Measurements from ENCODE around the gene PDE1A.

The PDE1A gene

GRCh38 chr2:182142062-182142461 lies 284.8 kb downstream of the PDE1A start:
- no peak for DNase-seq (ENCODE audit: low read depth in 1 of 2, low spot score in 1 of 2)

DNA sequence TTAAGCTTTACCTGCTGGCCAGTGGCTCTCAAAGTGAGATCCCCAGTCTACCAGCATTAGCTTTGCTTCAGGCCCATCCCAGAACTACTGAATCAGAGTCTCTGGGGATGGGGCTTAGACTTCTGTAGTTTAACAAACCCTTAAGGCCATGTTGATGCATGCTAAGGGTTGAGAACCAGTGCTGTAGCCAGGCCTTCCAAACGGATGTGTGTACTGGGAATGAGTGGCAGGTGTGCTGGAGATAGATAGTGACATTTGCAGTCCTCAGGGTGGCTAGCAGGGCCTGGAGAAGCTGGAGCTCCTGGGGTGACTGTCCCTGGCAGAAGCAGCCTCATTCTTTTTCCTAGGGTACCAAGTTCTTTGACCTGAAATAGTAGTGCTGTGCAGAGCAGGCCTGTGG lies 292.6 kb downstream of the PDE1A start:
- no peak for DNase-seq (ENCODE audit: low read depth in 1 of 2, low spot score in 1 of 2)

DNA sequence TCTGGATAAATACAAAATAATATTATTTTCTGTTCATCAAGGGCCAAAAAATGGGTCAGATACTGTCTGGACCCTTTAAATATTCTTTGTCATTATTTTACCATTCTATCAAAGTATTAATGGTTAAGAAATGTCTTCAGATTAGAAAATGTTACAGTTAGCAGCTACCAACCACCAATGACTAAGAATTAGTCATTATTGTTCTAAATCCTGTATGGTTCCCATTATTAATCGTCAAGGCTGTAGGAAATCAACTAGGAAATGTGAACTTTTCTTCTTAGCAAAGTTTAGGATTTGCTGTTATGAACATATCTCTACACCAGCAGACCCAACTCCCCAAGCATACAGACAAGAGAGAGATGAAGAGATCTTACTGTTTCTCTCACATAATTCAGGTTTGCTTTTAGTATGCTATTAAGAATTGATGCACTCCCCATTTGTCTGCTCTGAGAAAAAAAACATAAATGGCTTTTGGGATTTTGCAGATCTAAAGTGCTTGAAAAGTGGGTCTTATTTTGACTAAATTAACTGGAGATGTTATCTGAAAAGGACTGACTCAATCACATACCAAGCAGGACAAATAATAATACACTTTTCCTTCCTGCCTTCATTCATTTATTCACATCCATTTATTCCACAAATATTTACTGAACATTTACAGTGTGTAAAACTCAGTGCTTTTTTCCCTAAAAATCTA lies 293.5 kb downstream of the PDE1A start:
- DNase-seq (ENCODE audit: low read depth in 1 of 2, low spot score in 1 of 2), result no peak

GRCh38 chr2:182132605-182133004 lies 294.2 kb downstream of the PDE1A start:
- no peak for DNase-seq (ENCODE audit: low read depth in 1 of 2, low spot score in 1 of 2)

DNA sequence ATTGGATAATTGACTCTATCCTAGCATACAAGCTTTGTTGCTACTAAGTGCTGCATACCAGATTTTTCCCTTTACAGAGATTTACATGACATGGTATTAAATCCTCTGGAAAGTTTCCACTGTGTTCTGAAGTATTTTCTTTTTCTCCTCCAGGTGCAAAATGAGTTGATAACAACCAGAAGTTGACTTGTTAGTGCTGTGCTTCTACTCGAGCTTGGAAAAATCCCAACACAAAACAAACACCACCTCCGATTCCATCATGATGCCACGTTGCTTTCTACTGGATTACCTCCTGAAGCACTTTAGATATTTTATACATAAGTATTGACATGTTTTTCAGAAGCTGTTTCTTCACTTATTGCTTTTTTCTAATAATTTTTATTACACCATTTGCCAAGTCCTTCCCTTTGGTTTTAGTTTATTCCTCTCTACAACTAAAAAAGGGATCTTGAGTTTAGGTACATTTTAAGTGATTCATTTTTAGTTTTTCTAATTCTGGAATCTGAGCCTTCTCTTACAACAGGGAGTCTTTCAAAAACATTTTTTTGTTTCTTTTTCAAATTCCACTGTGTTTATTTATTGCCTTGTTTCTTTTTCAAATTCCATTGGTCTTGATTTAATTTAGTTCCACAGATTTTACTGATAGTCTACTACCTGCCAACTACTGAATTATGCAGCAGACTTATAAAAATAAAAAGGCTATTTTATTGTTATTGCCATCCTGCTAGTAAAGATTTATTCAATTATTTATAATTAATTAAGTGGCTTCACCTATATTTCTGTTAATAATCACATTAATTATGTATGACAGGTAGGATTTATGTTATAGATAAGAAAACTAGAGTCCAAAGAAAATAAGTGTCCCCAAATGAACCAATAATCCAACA lies 297.8 kb downstream of the PDE1A start:
- DNase-seq (ENCODE audit: low read depth in 1 of 2, low spot score in 1 of 2), result no peak

- no peak for DNase-seq (ENCODE audit: low read depth in 1 of 2, low spot score in 1 of 2)
These were observed 309.6 kb downstream of the PDE1A start for GRCh38 chr2:182117196-182117595.

DNA sequence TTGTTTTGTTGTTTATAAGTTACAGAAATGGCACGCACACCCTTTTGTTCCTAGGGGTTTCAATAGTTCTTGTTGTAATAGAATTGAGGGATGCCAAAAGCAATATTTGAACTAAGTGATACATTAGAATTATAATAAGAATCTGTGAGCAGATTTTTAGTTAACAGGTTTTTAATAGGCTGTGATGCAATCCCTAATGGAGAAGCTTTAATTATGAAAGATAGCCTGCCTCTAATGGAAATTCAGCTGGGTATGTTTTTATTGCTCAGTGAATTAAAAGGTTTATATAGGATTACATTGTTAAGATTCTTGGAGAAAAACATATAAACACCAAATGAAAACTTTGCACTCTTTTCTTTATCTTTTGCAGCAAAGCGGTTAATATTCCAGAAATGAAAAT lies 310.1 kb downstream of the PDE1A start:
- no peak for DNase-seq (ENCODE audit: low read depth in 1 of 2, low spot score in 1 of 2)

GRCh38 chr2:182115258-182115657 lies 311.6 kb downstream of the PDE1A start:
- no peak for DNase-seq (ENCODE audit: low read depth in 1 of 2, low spot score in 1 of 2)

- no peak for DNase-seq (ENCODE audit: low read depth in 1 of 2, low spot score in 1 of 2)
These were observed 313.5 kb downstream of the PDE1A start for GRCh38 chr2:182113334-182113733.

GRCh38 chr2:182110347-182110746 lies 316.5 kb downstream of the PDE1A start:
- no peak for DNase-seq (ENCODE audit: low read depth in 1 of 2, low spot score in 1 of 2)

DNA sequence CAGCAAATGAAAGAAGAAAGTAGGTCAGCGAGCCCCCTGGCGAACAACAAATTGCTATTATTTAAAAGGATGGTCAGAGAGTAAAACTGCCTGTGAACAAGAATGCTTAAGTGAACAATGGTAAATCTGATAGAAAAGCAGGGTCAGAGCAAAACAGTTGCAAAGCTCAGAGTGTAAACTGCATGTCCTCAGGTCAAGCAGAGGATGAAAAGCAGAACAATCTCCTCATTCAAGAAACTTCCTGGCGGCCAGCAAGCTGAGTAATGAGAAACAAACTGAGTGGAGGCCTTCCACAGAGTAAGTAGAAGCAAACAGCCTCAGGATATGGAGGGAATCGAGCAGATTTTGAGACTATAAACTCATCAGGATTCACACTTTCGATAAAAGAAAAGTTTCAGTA lies 323.3 kb downstream of the PDE1A start:
- DNase-seq (ENCODE audit: low read depth in 1 of 2, low spot score in 1 of 2), result no peak

DNA sequence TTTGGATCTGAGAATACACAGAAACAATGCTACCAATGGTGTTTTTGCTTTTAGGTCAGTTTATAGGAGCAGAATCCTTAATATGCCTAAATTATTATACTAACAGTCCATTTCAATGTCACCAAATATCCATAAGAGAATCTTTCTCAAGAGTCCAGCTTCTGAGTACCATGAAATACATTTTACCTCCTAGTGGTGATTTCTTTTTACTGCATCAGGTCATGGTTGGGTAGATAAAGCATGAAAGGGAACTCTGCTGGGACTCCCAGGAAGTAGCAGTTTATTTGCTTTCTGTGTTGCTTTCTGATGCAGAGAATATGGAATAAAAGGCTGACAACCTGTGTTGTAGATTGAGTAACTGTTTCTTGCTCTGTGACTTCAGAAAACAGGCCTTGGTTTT lies 325.6 kb downstream of the PDE1A start:
- DNase-seq (ENCODE audit: low read depth in 1 of 2, low spot score in 1 of 2), result no peak

- no peak for DNase-seq (ENCODE audit: low read depth in 1 of 2, low spot score in 1 of 2)
These were observed 328.2 kb downstream of the PDE1A start for GRCh38 chr2:182098648-182099047.

DNA sequence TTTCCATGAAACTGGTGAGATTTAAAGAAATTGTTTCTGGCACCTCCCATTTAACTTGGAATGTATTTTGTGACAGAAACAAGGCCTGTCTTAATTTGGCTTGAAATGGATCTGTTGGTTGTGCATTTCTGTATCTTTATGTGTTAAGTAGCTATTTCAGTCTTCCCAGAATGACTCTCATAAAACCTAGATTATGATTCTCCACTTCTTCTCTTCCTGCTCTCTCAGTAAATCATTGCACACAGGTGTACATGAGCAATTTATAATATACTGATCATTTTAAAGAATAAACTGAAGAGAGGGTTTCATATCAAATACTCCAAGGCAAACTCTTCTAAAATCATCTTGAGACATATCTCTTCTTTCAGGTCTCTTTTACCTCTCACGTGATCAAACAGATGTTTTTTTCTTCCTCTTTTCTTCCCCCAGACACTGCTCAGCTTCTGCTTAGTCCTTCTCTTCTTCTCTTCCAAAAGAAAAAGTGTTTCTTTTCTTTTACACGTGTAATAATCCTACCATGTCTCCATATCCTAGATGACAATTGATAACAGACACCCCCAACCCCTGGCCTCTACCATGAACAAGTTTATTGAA lies 329.2 kb downstream of the PDE1A start:
- DNase-seq (ENCODE audit: low read depth in 1 of 2, low spot score in 1 of 2), result no peak

- no peak for DNase-seq (ENCODE audit: low read depth in 1 of 2, low spot score in 1 of 2)
These were observed 336.4 kb downstream of the PDE1A start for GRCh38 chr2:182090486-182090885.

Measured in activated CD4-positive, alpha-beta T cell treated with anti-CD3 and anti-CD28 coated beads, Interleukin-2, amount 50 U/mL, for 24 hours (primary cell).